GM12875 (cell line): ENCODE results near the gene PRKCA.

Experiments used
- H3K4me3 ChIP-seq: one replicate; pipeline ENCODE4 v1.5.1; 2011; ENCODE audit warnings: low read depth, low read length, control low read depth
- CTCF ChIP-seq: IDR thresholded peaks from 2 replicates; pipeline ENCODE4 v1.5.1; 2011; ENCODE audit warnings: low read depth, mild to moderate bottlenecking, control low read depth, inconsistent platforms, low read length, moderate library complexity, borderline replicate concordance; ENCODE audit not compliant: insufficient read depth

PRKCA gene

GRCh38 chr17:66830451-66830850, 528.0 kb downstream of the PRKCA start:
- no peak for TF ChIP-seq CTCF
- no peak overlapping the region for H3K4me3 ChIP-seq

GRCh38 chr17:66831383-66832210, 529.2 kb downstream of the PRKCA start:
- no peak for TF ChIP-seq CTCF
- no peak overlapping the region for H3K4me3 ChIP-seq

DNA sequence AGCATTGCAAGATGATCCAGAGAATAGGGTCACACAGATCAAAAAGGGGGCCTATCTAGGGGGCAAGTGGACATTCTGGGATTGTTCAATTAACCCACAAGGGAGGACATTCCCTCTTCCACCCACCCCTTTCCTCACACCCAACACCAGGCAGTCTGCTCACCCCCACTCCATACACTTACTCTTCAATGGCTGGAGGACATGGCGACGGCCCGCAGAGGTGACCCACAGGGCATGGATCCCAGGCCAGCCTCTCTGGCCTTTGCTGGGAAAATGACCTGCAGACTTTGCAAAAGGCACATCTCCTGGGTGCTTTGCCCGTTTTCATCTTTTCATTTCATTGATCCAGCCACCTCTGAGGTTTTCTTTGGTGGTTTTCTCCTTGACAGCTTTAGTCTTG, 530.8 kb downstream of the PRKCA start:
- no peak overlapping the region for H3K4me3 ChIP-seq
- TF ChIP-seq CTCF, result no peak

- TF ChIP-seq CTCF, result no peak
- H3K4me3 ChIP-seq, result no peak overlapping the region
Observed at GRCh38 chr17:66834426-66834918, 532.1 kb downstream of the PRKCA start.

- no peak within 1 kb of the TSS for H3K4me3 ChIP-seq
- no peak for TF ChIP-seq CTCF
Observed at GRCh38 chr17:66834919-66835454, 532.6 kb downstream of the PRKCA start, which contains the start of gene CACNG5. TSS of gene CACNG5 (plus strand) at chr17:66835117. CDS start at chr17:66877333, 42,216 bp downstream.

GRCh38 chr17:66835476-66835875, 533.1 kb downstream of the PRKCA start:
- no peak overlapping the region for H3K4me3 ChIP-seq
- TF ChIP-seq CTCF, result no peak
